ENCODE measurements around the gene KRTAP29-1.

- TF ChIP-seq CTCF (conservative IDR thresholded peaks at IDR 0.05; ENCODE audit: low read depth in 2 of 2) = no peak
- no peak for TF ChIP-seq POLR2AphosphoS5 (IDR thresholded peaks at IDR 0.05; ENCODE audit: low read depth)
- TF ChIP-seq EZH2phosphoT487 (IDR thresholded peaks at IDR 0.05; ENCODE audit: unreplicated experiment) = no peak
- no peak for TF ChIP-seq ZNF331 (CRISPR knock-in tag; IDR thresholded peaks at IDR 0.05; ENCODE audit: low read depth)
Observed at GRCh38 chr17:41296846-41297245, 5.8 kb downstream of the KRTAP29-1 start.
